Endodermal cell (in vitro differentiated cells): ENCODE data around the gene CARF. TPM values are rescaled to one million over a fixed set of nuclear protein-coding genes. Genes with fewer than 3 reads are reported as not detected.
"Not testable (repeated sequence)": the region's sequence is repeated elsewhere in the genome, so short reads cannot be mapped to it uniquely, and the experiment has no call there.

Source experiments
- DNase-seq: peaks from one replicate; pipeline ENCODE4 v3.0.0-alpha.2; 2017
- H3K27ac ChIP-seq: 2 replicates; pipeline ENCODE4 v1.5.1; 2013; ENCODE audit warnings: mild to moderate bottlenecking, low read depth, low read length, moderate library complexity
- H3K27me3 ChIP-seq: 2 replicates; pipeline ENCODE4 v1.6.1; 2013; ENCODE audit warnings: mild to moderate bottlenecking, low read length, moderate library complexity; ENCODE audit not compliant: insufficient read depth, control insufficient read depth, poor library complexity, severe bottlenecking
- H3K36me3 ChIP-seq: 2 replicates; pipeline ENCODE4 v1.7.0; 2013; ENCODE audit warnings: mild to moderate bottlenecking, low read length, moderate library complexity; ENCODE audit not compliant: control insufficient read depth, insufficient read depth
- H3K4me1 ChIP-seq: one replicate; pipeline ENCODE4 v1.7.0; 2013; ENCODE audit warnings: low read length; ENCODE audit not compliant: control insufficient read depth, insufficient read depth
- H3K4me3 ChIP-seq: 2 replicates; pipeline ENCODE4 v1.5.1; 2013; ENCODE audit warnings: mild to moderate bottlenecking, low read length, moderate library complexity
- H3K9ac ChIP-seq: 2 replicates; pipeline ENCODE4 v1.6.1; 2013; ENCODE audit warnings: mild to moderate bottlenecking, low read length, moderate library complexity; ENCODE audit not compliant: poor library complexity, severe bottlenecking; ENCODE audit errors: extremely low read depth
- H3K9me3 ChIP-seq: 2 replicates; pipeline ENCODE4 v1.6.1; 2013; ENCODE audit warnings: mild to moderate bottlenecking, low read length, moderate library complexity; ENCODE audit not compliant: control insufficient read depth
- H3K27ac Mint-ChIP-seq: 2 replicates; pipeline ENCODE4 v1.8.0; 2020; ENCODE audit warnings: mixed read lengths
- H3K27me3 Mint-ChIP-seq: 2 replicates; pipeline ENCODE4 v1.8.0; 2021; ENCODE audit warnings: mild to moderate bottlenecking, mixed read lengths; ENCODE audit not compliant: insufficient read depth
- H3K36me3 Mint-ChIP-seq: 2 replicates; pipeline ENCODE4 v1.8.0; 2020; ENCODE audit warnings: low read depth, mixed read lengths
- H3K4me1 Mint-ChIP-seq: 2 replicates; pipeline ENCODE4 v1.8.0; 2020; ENCODE audit warnings: mixed read lengths
- H3K4me3 Mint-ChIP-seq: 2 replicates; pipeline ENCODE4 v1.8.0; 2020; ENCODE audit warnings: mild to moderate bottlenecking, moderate library complexity, mixed read lengths
- H3K9me3 Mint-ChIP-seq: 2 replicates; pipeline ENCODE4 v1.8.0; 2020; ENCODE audit warnings: mild to moderate bottlenecking, mixed read lengths
- WGBS, 2 experiments: methylation state at CpG; one replicate each; pipeline versions ENCODE4 v1.1.5 to v1.1.7; 2013; ENCODE audit warnings: missing lambda C conversion rate in 2 of 2, mixed read lengths in 1 of 2; ENCODE audit not compliant: insufficient coverage in 1 of 2, insufficient read length in 1 of 2; 5-methylcytosine and 5-hydroxymethylcytosine counted together
- total RNA-seq, 2 donors: library from RNA; stranded (reverse); fragmentation: NEBNext Ultra II Directional in 1 of 2; extraction: Animal tissue kit (Norgen Biotek cat#: 25700) in 1 of 2; gene quantifications; 2 replicates in 1 of 2; 3 replicates in 1 of 2; pipeline ENCODE4 v1.2.1, GENCODE V29; 2021
- TF ChIP-seq, protein P1 (sequence below): fragments of 200-600 bp; sonication (generic); conservative IDR thresholded peaks from 2 replicates; pipeline ENCODE4 v1.5.0; 2021; ENCODE audit warnings: antibody characterized with exemption, mild to moderate bottlenecking

The CARF gene
- total RNA-seq, 2 donors from 2014 or later, result 7.4 to 9.7 TPM

DNA sequence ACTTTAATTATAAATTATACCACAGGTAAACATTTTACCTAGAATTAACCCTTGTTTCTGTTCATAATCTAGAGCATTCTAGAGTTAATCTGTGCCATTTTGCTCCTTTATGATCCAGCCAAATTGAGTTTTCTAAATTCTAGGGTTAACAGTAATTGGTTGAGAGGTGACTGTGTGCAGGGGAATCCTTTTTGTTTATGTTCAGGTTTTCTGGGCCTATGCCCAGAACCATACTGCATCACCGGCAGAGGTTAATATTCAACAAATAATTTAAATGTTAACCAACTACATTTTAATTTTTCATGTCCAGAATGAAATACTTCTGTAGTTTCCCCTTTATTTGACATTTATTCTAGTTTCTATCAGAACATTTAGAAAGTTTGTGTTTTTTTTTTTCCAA is 32.3 kb downstream of the CARF start:
- Mint-ChIP-seq H3K4me3 (no peak overlapping the region), H3K27ac (no peak overlapping the region), H3K27me3 (no peaks in the 10 kb centered on the region), H3K4me1 (peaks cover 6% of the 10 kb centered on the region), H3K9me3 (peaks cover 39% of the 10 kb centered on the region), H3K36me3 (peaks cover 30% of the 10 kb centered on the region)
- Histone ChIP-seq H3K4me3 (no peak overlapping the region), H3K27me3 (no peaks in the 10 kb centered on the region), H3K9ac (no peak overlapping the region), H3K36me3 (no peaks in the 10 kb centered on the region), H3K9me3 (peaks cover 25% of the 10 kb centered on the region), H3K4me1 (no peaks in the 10 kb centered on the region), H3K27ac (no peak overlapping the region)
- DNase-seq, result no peak
- WGBS, 2 experiments, result 83 to 94% methylated on average over 1 of the region's 1 CpG
- TF ChIP-seq, protein P1, sequence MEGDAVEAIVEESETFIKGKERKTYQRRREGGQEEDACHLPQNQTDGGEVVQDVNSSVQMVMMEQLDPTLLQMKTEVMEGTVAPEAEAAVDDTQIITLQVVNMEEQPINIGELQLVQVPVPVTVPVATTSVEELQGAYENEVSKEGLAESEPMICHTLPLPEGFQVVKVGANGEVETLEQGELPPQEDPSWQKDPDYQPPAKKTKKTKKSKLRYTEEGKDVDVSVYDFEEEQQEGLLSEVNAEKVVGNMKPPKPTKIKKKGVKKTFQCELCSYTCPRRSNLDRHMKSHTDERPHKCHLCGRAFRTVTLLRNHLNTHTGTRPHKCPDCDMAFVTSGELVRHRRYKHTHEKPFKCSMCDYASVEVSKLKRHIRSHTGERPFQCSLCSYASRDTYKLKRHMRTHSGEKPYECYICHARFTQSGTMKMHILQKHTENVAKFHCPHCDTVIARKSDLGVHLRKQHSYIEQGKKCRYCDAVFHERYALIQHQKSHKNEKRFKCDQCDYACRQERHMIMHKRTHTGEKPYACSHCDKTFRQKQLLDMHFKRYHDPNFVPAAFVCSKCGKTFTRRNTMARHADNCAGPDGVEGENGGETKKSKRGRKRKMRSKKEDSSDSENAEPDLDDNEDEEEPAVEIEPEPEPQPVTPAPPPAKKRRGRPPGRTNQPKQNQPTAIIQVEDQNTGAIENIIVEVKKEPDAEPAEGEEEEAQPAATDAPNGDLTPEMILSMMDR, result no peak

DNA sequence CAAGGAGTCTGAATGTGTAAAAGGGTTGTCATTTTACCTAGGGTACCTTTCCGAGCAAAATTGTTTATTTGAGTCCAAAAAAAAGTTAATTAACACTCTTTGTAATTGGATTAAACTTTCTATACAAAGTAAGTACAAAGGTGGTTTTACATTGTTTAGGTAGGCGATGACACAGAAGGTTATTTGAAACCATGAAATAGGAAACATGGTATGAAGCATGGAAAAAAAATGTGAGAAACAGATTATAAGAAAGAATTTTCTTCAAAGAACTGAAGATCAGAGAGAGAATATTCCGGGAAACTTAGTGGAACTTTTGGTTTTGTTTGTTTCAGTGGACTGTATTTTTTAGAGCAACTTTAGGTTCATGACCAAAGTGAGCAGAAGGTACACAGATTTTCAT is 32.7 kb downstream of the CARF start:
- no peaks in the 10 kb centered on the region for H3K4me1 ChIP-seq

DNA sequence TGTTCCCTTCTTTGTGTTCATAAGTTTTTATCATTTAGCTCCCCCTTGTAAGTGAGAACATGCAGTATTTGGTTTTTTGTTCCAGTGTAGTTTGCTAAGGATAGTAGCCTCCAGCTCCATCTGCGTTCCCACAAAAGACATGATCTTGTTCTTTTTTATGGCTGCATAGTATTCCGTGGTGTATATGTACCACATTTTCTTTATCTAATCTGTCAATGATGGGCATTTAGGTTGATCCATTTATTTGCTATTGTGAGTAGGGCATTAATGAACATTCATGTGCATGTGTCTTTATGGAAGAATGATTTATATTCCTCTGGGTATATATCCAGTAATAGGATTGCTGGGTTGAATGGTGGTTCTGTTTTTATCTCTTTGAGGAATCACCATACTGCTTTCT is 33.4 kb downstream of the CARF start:
- H3K36me3 ChIP-seq, result no peaks in the 10 kb centered on the region
- peaks cover 25% of the 10 kb centered on the region for H3K9me3 ChIP-seq
- no peak overlapping the region for H3K27ac ChIP-seq
- no peak overlapping the region for H3K4me3 ChIP-seq
- H3K4me1 Mint-ChIP-seq, result peaks cover 3% of the 10 kb centered on the region
- H3K4me3 Mint-ChIP-seq, result no peak overlapping the region
- no peak overlapping the region for H3K9ac ChIP-seq
- no peaks in the 10 kb centered on the region for H3K27me3 Mint-ChIP-seq
- H3K27me3 ChIP-seq, result no peaks in the 10 kb centered on the region
- peaks cover 39% of the 10 kb centered on the region for H3K9me3 Mint-ChIP-seq
- no peak for DNase-seq
- TF ChIP-seq, protein P1, result no peak
- H3K4me1 ChIP-seq, result no peaks in the 10 kb centered on the region
- no peak overlapping the region for H3K27ac Mint-ChIP-seq
- 96% methylated on average over 2 of the region's 2 CpGs; no CpG with 5 or more reads in 1 of the 2 experiments for WGBS, 2 experiments
- peaks cover 30% of the 10 kb centered on the region for H3K36me3 Mint-ChIP-seq

More for the DNA sequence above, 32.7 kb downstream of the CARF start:
- Histone ChIP-seq H3K36me3 (no peaks in the 10 kb centered on the region), H3K27me3 (no peaks in the 10 kb centered on the region), H3K27ac (no peak overlapping the region), H3K4me3 (no peak overlapping the region), H3K9me3 (peaks cover 25% of the 10 kb centered on the region), H3K9ac (no peak overlapping the region)
- peaks cover 39% of the 10 kb centered on the region for H3K9me3 Mint-ChIP-seq
- H3K27ac Mint-ChIP-seq, result no peak overlapping the region
- WGBS, 2 experiments, result 96 to 100% methylated on average over 2 of the region's 3 CpGs
- no peak overlapping the region for H3K4me3 Mint-ChIP-seq
- DNase-seq, result no peak
- peaks cover 6% of the 10 kb centered on the region for H3K4me1 Mint-ChIP-seq
- peaks cover 30% of the 10 kb centered on the region for H3K36me3 Mint-ChIP-seq
- TF ChIP-seq, protein P1, result no peak
- H3K27me3 Mint-ChIP-seq, result no peaks in the 10 kb centered on the region

DNA sequence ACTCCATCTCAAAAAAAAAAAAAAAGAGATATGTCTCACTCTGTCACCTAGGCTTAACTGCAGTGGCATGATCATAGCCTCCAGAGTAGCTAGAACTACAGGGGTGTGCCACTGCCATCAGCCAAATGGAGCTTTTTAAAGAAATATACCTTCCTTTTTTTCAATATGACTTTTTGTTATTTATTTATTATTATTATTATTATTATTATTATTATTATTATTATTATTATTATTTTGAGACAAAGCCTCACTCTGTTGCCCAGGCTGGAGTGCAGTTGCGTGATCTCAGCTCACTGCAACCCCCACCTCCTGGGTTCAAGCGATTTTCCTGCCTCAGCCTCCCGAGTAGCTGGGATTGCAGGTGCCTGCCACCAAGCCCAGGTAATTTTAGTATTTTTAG is 37.3 kb downstream of the CARF start:
- not testable (repeated sequence) for H3K4me1 ChIP-seq, H3K9ac ChIP-seq, H3K27ac ChIP-seq, H3K4me1 Mint-ChIP-seq, H3K4me3 ChIP-seq, H3K27me3 Mint-ChIP-seq, H3K36me3 ChIP-seq, DNase-seq, H3K4me3 Mint-ChIP-seq, H3K27me3 ChIP-seq, H3K27ac Mint-ChIP-seq
- H3K36me3 Mint-ChIP-seq, result peaks cover 31% of the 10 kb centered on the region
- 91 to 100% methylated on average over 1 to 3 of the region's 3 CpGs for WGBS, 2 experiments
- H3K9me3 ChIP-seq, result peaks cover 25% of the 10 kb centered on the region
- peaks cover 39% of the 10 kb centered on the region for H3K9me3 Mint-ChIP-seq
